Stimulated activated CD4-positive, alpha-beta T cell treated with anti-CD3 and anti-CD28 coated beads, Interleukin-15, amount 100 ng/mL, for 24 hours (primary cell): Measurements from ENCODE around the gene ESRRG.
"Not testable (repeated sequence)": the region's sequence is repeated elsewhere in the genome, so short reads cannot be mapped to it uniquely, and the experiment has no call there.

Experiments
- DNase-seq: peaks from one replicate; pipeline ENCODE4 v3.0.0-alpha.2; 2020

Gene ESRRG

GRCh38 chr1:216723274-216723780 is at the start of gene ESRRG:
ESRRG (minus strand) TSS chr1:216723429; CDS start chr1:216723299, 130 bp downstream.
- no peak for DNase-seq

GRCh38 chr1:216771922-216772321 is 48.7 kb upstream of the ESRRG start:
- no peak for DNase-seq

- DNase-seq: no peak
Observed at GRCh38 chr1:216766633-216767327, 43.6 kb upstream of the ESRRG start.

GRCh38 chr1:216765346-216766300 is 42.4 kb upstream of the ESRRG start:
- no peak for DNase-seq

- no peak for DNase-seq
Observed at GRCh38 chr1:216758161-216758560, 34.9 kb upstream of the ESRRG start.

GRCh38 chr1:216757110-216757509 is 33.9 kb upstream of the ESRRG start:
- DNase-seq: no peak

GRCh38 chr1:216750961-216751360 is 27.7 kb upstream of the ESRRG start:
- DNase-seq: no peak

GRCh38 chr1:216750031-216750627 is 26.9 kb upstream of the ESRRG start:
- DNase-seq: no peak

- no peak for DNase-seq
Observed at GRCh38 chr1:216749232-216749631, 26.0 kb upstream of the ESRRG start.

- DNase-seq: no peak
Observed at GRCh38 chr1:216742625-216743024, 19.4 kb upstream of the ESRRG start.

GRCh38 chr1:216740331-216740730 is 17.1 kb upstream of the ESRRG start:
- DNase-seq: no peak

- DNase-seq: no peak
Observed at GRCh38 chr1:216739793-216740192, 16.6 kb upstream of the ESRRG start.

GRCh38 chr1:216732121-216732520 is 8.9 kb upstream of the ESRRG start:
- no peak for DNase-seq

- no peak for DNase-seq
Observed at GRCh38 chr1:216731562-216731961, 8.3 kb upstream of the ESRRG start.

GRCh38 chr1:216726435-216726834 is 3.2 kb upstream of the ESRRG start:
- DNase-seq: no peak

GRCh38 chr1:216722821-216723220 is 408 bp downstream of the ESRRG start:
- DNase-seq: no peak

- no peak for DNase-seq
Observed at GRCh38 chr1:216721863-216722262, 1.4 kb downstream of the ESRRG start.

- DNase-seq: no peak
Observed at GRCh38 chr1:216721062-216721461, 2.2 kb downstream of the ESRRG start.

GRCh38 chr1:216711712-216712111 is 11.5 kb downstream of the ESRRG start:
- no peak for DNase-seq

- DNase-seq: no peak
Observed at GRCh38 chr1:216710598-216711333, 12.5 kb downstream of the ESRRG start.

GRCh38 chr1:216710055-216710454 is 13.2 kb downstream of the ESRRG start:
- DNase-seq: no peak

- no peak for DNase-seq
Observed at GRCh38 chr1:216705676-216706075, 17.6 kb downstream of the ESRRG start.

- not testable (repeated sequence) for DNase-seq
Observed at GRCh38 chr1:216704065-216704464, 19.2 kb downstream of the ESRRG start.
